ENCODE measurements around the gene CLASP1.

CLASP1 gene

GRCh38 chr2:121362774-121363173, 286.5 kb downstream of the CLASP1 start:
- TF ChIP-seq CTCF (IDR thresholded peaks at IDR 0.05; ENCODE audit: low read depth, low read length) = no peak
- no peaks in the 10 kb centered on the region for H3K27me3 ChIP-seq (ENCODE audit: insufficient read depth, low read depth, severe bottlenecking)
- peaks cover 56% of the 10 kb centered on the region for H3K36me3 ChIP-seq
- no peak for DNase-seq
- no peak overlapping the region for H3K4me3 ChIP-seq (ENCODE audit: low read depth, low read length)
- H3K27ac ChIP-seq = no peak overlapping the region
- H3K9me3 ChIP-seq (ENCODE audit: severe bottlenecking) = no peaks in the 10 kb centered on the region

- Histone ChIP-seq H3K27ac (no peak overlapping the region), H3K36me3 (peaks cover 50% of the 10 kb centered on the region)
- no peak for TF ChIP-seq CTCF (IDR thresholded peaks at IDR 0.05; ENCODE audit: low read depth, low read length)
Measured at GRCh38 chr2:121362226-121362625, 287.0 kb downstream of the CLASP1 start.

GRCh38 chr2:121360566-121361300, 288.5 kb downstream of the CLASP1 start:
- Histone ChIP-seq H3K4me3 (ENCODE audit: low read depth, low read length) (no peak overlapping the region), H3K9me3 (ENCODE audit: severe bottlenecking) (no peaks in the 10 kb centered on the region), H3K36me3 (peaks cover 45% of the 10 kb centered on the region), H3K27me3 (ENCODE audit: insufficient read depth, low read depth, severe bottlenecking) (no peaks in the 10 kb centered on the region), H3K27ac (no peak overlapping the region)
- no peak for DNase-seq
- TF ChIP-seq CTCF (IDR thresholded peaks at IDR 0.05; ENCODE audit: low read depth, low read length) = no peak

More at GRCh38 chr2:121362226-121362625, 287.0 kb downstream of the CLASP1 start:
- no peaks in the 10 kb centered on the region for H3K9me3 ChIP-seq (ENCODE audit: severe bottlenecking)
- no peaks in the 10 kb centered on the region for H3K27me3 ChIP-seq (ENCODE audit: insufficient read depth, low read depth, severe bottlenecking)
- DNase-seq = no peak
- no peak overlapping the region for H3K4me3 ChIP-seq (ENCODE audit: low read depth, low read length)

- Histone ChIP-seq H3K27ac (no peak overlapping the region), H3K9me3 (ENCODE audit: severe bottlenecking) (no peaks in the 10 kb centered on the region), H3K4me3 (ENCODE audit: low read depth, low read length) (no peak overlapping the region), H3K36me3 (peaks cover 44% of the 10 kb centered on the region), H3K27me3 (ENCODE audit: insufficient read depth, low read depth, severe bottlenecking) (no peaks in the 10 kb centered on the region)
- no peak for DNase-seq
- TF ChIP-seq CTCF (IDR thresholded peaks at IDR 0.05; ENCODE audit: low read depth, low read length) = no peak
Measured at GRCh38 chr2:121359716-121360565, 289.3 kb downstream of the CLASP1 start.

- Histone ChIP-seq H3K27ac (no peak overlapping the region), H3K27me3 (ENCODE audit: insufficient read depth, low read depth, severe bottlenecking) (no peaks in the 10 kb centered on the region)
- TF ChIP-seq CTCF (IDR thresholded peaks at IDR 0.05; ENCODE audit: low read depth, low read length) = no peak
Measured at GRCh38 chr2:121359170-121359569, 290.1 kb downstream of the CLASP1 start.

More at GRCh38 chr2:121359170-121359569, 290.1 kb downstream of the CLASP1 start:
- DNase-seq = no peak
- Histone ChIP-seq H3K36me3 (peaks cover 44% of the 10 kb centered on the region), H3K9me3 (ENCODE audit: severe bottlenecking) (no peaks in the 10 kb centered on the region), H3K4me3 (ENCODE audit: low read depth, low read length) (no peak overlapping the region)

Data from WERI-Rb-1 (cell line).